Rectal smooth muscle tissue (tissue), 1 donor: ENCODE measurements around the gene CAMK2B.

Experiments
- H3K27ac ChIP-seq: one replicate; pipeline ENCODE4 v1.7.0; 2013; ENCODE audit warnings: low read depth, low read length, inconsistent platforms
- H3K27me3 ChIP-seq: one replicate; pipeline ENCODE4 v1.7.0; 2013; ENCODE audit warnings: low read length; ENCODE audit not compliant: control insufficient read depth, insufficient read depth
- H3K36me3 ChIP-seq: one replicate; pipeline ENCODE4 v1.7.0; 2013; ENCODE audit warnings: low read length; ENCODE audit not compliant: control insufficient read depth, insufficient read depth
- H3K4me1 ChIP-seq: one replicate; pipeline ENCODE4 v1.7.0; 2013; ENCODE audit warnings: low read length; ENCODE audit not compliant: control insufficient read depth, insufficient read depth
- H3K4me3 ChIP-seq: one replicate; pipeline ENCODE4 v1.7.0; 2013; ENCODE audit warnings: low read length
- H3K9ac ChIP-seq: one replicate; pipeline ENCODE4 v1.7.0; 2013; ENCODE audit warnings: low read length

The CAMK2B gene

GRCh38 chr7:44231088-44231487 lies 94.3 kb downstream of the CAMK2B start:
- Histone ChIP-seq H3K4me3 (no peak overlapping the region), H3K4me1 (no peaks in the 10 kb centered on the region), H3K27me3 (no peaks in the 10 kb centered on the region), H3K27ac (no peak overlapping the region), H3K36me3 (no peaks in the 10 kb centered on the region), H3K9ac (no peak overlapping the region)

GRCh38 chr7:44230286-44230685 lies 95.1 kb downstream of the CAMK2B start:
- Histone ChIP-seq H3K27me3 (no peaks in the 10 kb centered on the region), H3K36me3 (no peaks in the 10 kb centered on the region), H3K4me1 (no peaks in the 10 kb centered on the region), H3K27ac (no peak overlapping the region), H3K4me3 (no peak overlapping the region), H3K9ac (no peak overlapping the region)

- Histone ChIP-seq H3K4me1 (no peaks in the 10 kb centered on the region), H3K4me3 (no peak overlapping the region), H3K27me3 (no peaks in the 10 kb centered on the region), H3K36me3 (no peaks in the 10 kb centered on the region), H3K27ac (no peak overlapping the region), H3K9ac (no peak overlapping the region)
These were observed 95.8 kb downstream of the CAMK2B start for GRCh38 chr7:44229546-44230105.

GRCh38 chr7:44228571-44229350 lies 96.6 kb downstream of the CAMK2B start:
- Histone ChIP-seq H3K36me3 (no peaks in the 10 kb centered on the region), H3K4me3 (no peak overlapping the region), H3K27me3 (no peaks in the 10 kb centered on the region), H3K4me1 (no peaks in the 10 kb centered on the region), H3K27ac (no peak overlapping the region), H3K9ac (no peak overlapping the region)

- H3K4me3 ChIP-seq, result no peak overlapping the region
- no peaks in the 10 kb centered on the region for H3K4me1 ChIP-seq
- H3K27ac ChIP-seq, result no peak overlapping the region
- H3K36me3 ChIP-seq, result no peaks in the 10 kb centered on the region
- H3K9ac ChIP-seq, result no peak overlapping the region
- no peaks in the 10 kb centered on the region for H3K27me3 ChIP-seq
These were observed 97.5 kb downstream of the CAMK2B start for GRCh38 chr7:44227911-44228310.

GRCh38 chr7:44226396-44226753 lies 99.0 kb downstream of the CAMK2B start:
- no peaks in the 10 kb centered on the region for H3K4me1 ChIP-seq

GRCh38 chr7:44225566-44226395 lies 99.6 kb downstream of the CAMK2B start:
- no peak overlapping the region for H3K9ac ChIP-seq
- H3K27ac ChIP-seq, result no peak overlapping the region
- H3K4me1 ChIP-seq, result no peaks in the 10 kb centered on the region
- no peak overlapping the region for H3K4me3 ChIP-seq
- H3K27me3 ChIP-seq, result no peaks in the 10 kb centered on the region
- no peaks in the 10 kb centered on the region for H3K36me3 ChIP-seq

More at GRCh38 chr7:44226396-44226753, 99.0 kb downstream of the CAMK2B start:
- no peaks in the 10 kb centered on the region for H3K36me3 ChIP-seq
- H3K4me3 ChIP-seq, result no peak overlapping the region
- no peak overlapping the region for H3K9ac ChIP-seq
- no peak overlapping the region for H3K27ac ChIP-seq
- H3K27me3 ChIP-seq, result no peaks in the 10 kb centered on the region

- H3K27ac ChIP-seq, result no peak overlapping the region
- H3K27me3 ChIP-seq, result no peaks in the 10 kb centered on the region
- H3K9ac ChIP-seq, result no peak overlapping the region
- no peaks in the 10 kb centered on the region for H3K36me3 ChIP-seq
- H3K4me3 ChIP-seq, result no peak overlapping the region
- no peaks in the 10 kb centered on the region for H3K4me1 ChIP-seq
These were observed 100.3 kb downstream of the CAMK2B start for GRCh38 chr7:44224974-44225565.

- Histone ChIP-seq H3K36me3 (no peaks in the 10 kb centered on the region), H3K27me3 (no peaks in the 10 kb centered on the region), H3K9ac (no peak overlapping the region), H3K27ac (no peak overlapping the region), H3K4me3 (no peak overlapping the region), H3K4me1 (no peaks in the 10 kb centered on the region)
These were observed 101.1 kb downstream of the CAMK2B start for GRCh38 chr7:44224080-44224973.

GRCh38 chr7:44223362-44224079 lies 101.9 kb downstream of the CAMK2B start:
- Histone ChIP-seq H3K27ac (no peak overlapping the region), H3K36me3 (no peaks in the 10 kb centered on the region), H3K4me1 (no peaks in the 10 kb centered on the region), H3K4me3 (no peak overlapping the region), H3K9ac (no peak overlapping the region), H3K27me3 (no peaks in the 10 kb centered on the region)

- Histone ChIP-seq H3K27me3 (no peaks in the 10 kb centered on the region), H3K4me3 (no peak overlapping the region), H3K36me3 (no peaks in the 10 kb centered on the region), H3K27ac (no peak overlapping the region), H3K4me1 (no peaks in the 10 kb centered on the region), H3K9ac (no peak overlapping the region)
These were observed 102.6 kb downstream of the CAMK2B start for GRCh38 chr7:44222776-44223261.
